Neural cell (in vitro differentiated cells): ENCODE results near the gene ZBTB17.

Experiments used
- POLR2AphosphoS5 ChIP-seq: IDR thresholded peaks from 2 replicates; pipeline ENCODE4 v1.6.1; 2012
- TF ChIP-seq, protein P1 (sequence below): fragments of 450-650 bp; IDR thresholded peaks from 2 replicates; pipeline ENCODE4 v1.5.1; 2014; ENCODE audit warnings: antibody characterized with exemption, mild to moderate bottlenecking, moderate library complexity; ENCODE audit not compliant: poor library complexity, severe bottlenecking

DNA sequence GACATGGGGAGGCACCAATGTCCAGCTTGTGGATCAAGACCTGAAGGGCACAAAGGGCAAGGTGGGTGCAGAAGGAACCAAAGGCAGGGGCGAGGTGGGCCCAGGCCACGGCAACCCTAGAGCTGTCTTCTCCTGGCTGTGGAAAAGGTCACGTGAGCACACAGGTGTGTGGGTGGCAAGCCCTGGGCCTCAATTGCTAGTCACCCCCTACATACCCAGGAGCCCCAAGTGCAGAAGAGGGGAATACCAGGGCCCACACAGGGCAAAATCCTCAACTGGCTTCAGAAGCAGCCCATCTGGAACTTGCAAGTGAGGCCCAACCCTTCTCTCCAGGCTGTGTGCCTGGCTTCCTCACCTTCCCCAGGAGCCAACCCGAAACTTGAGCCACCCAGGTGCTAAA lies 25.6 kb downstream of the ZBTB17 start:
- TF ChIP-seq, protein P1, sequence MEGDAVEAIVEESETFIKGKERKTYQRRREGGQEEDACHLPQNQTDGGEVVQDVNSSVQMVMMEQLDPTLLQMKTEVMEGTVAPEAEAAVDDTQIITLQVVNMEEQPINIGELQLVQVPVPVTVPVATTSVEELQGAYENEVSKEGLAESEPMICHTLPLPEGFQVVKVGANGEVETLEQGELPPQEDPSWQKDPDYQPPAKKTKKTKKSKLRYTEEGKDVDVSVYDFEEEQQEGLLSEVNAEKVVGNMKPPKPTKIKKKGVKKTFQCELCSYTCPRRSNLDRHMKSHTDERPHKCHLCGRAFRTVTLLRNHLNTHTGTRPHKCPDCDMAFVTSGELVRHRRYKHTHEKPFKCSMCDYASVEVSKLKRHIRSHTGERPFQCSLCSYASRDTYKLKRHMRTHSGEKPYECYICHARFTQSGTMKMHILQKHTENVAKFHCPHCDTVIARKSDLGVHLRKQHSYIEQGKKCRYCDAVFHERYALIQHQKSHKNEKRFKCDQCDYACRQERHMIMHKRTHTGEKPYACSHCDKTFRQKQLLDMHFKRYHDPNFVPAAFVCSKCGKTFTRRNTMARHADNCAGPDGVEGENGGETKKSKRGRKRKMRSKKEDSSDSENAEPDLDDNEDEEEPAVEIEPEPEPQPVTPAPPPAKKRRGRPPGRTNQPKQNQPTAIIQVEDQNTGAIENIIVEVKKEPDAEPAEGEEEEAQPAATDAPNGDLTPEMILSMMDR, result no peak
- no peak for TF ChIP-seq POLR2AphosphoS5
